HG03469 (cell line): ENCODE results near the gene BATF2.
"Not testable (repeated sequence)": the region's sequence is repeated elsewhere in the genome, so short reads cannot be mapped to it uniquely, and the experiment has no call there.

Experiments
- ATAC-seq: cut with Tn5 transposase; IDR thresholded peaks from one replicate; pipeline ENCODE4 v1.9.1; 2021; ENCODE audit warnings: mild to moderate bottlenecking, moderate library complexity, moderate number of reproducible peaks; ENCODE audit not compliant: unreplicated experiment

The BATF2 gene

GRCh38 chr11:64996710-64997380 lies at the start of gene BATF2:
BATF2 (minus strand) TSS chr11:64996971; CDS start chr11:64996914, 57 bp downstream.
- ATAC-seq = no peak

GRCh38 chr11:65045728-65046127 lies 49.0 kb upstream of the BATF2 start:
- ATAC-seq = no peak

GRCh38 chr11:65045061-65045460 lies 48.3 kb upstream of the BATF2 start:
- ATAC-seq = no peak

GRCh38 chr11:65043881-65044501 lies 47.2 kb upstream of the BATF2 start:
- ATAC-seq = no peak

- ATAC-seq = no peak
Observed at GRCh38 chr11:65042891-65043290, 46.1 kb upstream of the BATF2 start.

- peak; percentile 54 for ATAC-seq
Observed at GRCh38 chr11:65040847-65041622, 44.3 kb upstream of the BATF2 start, which contains the start of gene SAC3D1. SAC3D1 (plus strand) TSS chr11:65041210; CDS start chr11:65041293, 83 bp downstream.

GRCh38 chr11:65040520-65040846 lies 43.7 kb upstream of the BATF2 start:
- no peak for ATAC-seq

- no peak for ATAC-seq
Observed at GRCh38 chr11:65036931-65037330, 40.2 kb upstream of the BATF2 start.

- ATAC-seq = no peak
Observed at GRCh38 chr11:65035579-65035978, 38.8 kb upstream of the BATF2 start.

- ATAC-seq = no peak
Observed at GRCh38 chr11:65034423-65034822, 37.7 kb upstream of the BATF2 start.

GRCh38 chr11:65032216-65032615 lies 35.4 kb upstream of the BATF2 start:
- ATAC-seq = no peak

- ATAC-seq = peak; percentile 48
Observed at GRCh38 chr11:65027213-65028067, 30.7 kb upstream of the BATF2 start, which contains the start of gene SNX15. SNX15 (plus strand) TSS chr11:65027439; CDS start chr11:65027538, 99 bp downstream.

GRCh38 chr11:65026810-65027209 lies 30.0 kb upstream of the BATF2 start:
- ATAC-seq = no peak

- ATAC-seq = not testable (repeated sequence)
Observed at GRCh38 chr11:65023502-65023901, 26.7 kb upstream of the BATF2 start.

- ATAC-seq = no peak
Observed at GRCh38 chr11:65021509-65021908, 24.7 kb upstream of the BATF2 start.

GRCh38 chr11:65021003-65021402 lies 24.2 kb upstream of the BATF2 start:
- ATAC-seq = no peak

GRCh38 chr11:65019824-65020223 lies 23.1 kb upstream of the BATF2 start:
- no peak for ATAC-seq

GRCh38 chr11:65017937-65018336 lies 21.2 kb upstream of the BATF2 start:
- no peak for ATAC-seq

- ATAC-seq = no peak
Observed at GRCh38 chr11:65016705-65017104, 19.9 kb upstream of the BATF2 start.

- no peak for ATAC-seq
Observed at GRCh38 chr11:65014726-65015227, 18.0 kb upstream of the BATF2 start.
